ENCODE measurements around the gene WLS.
A peak's percentile ranks its signal among the peaks of the same experiment; 100 is the strongest.

Gene WLS

GRCh38 chr1:68142036-68142435 lies 90.3 kb downstream of the WLS start:
- no peak for DNase-seq (ENCODE audit: extremely low read depth in 1 of 2, low read depth in 1 of 2)

- no peak for DNase-seq (ENCODE audit: extremely low read depth in 1 of 2, low read depth in 1 of 2)
Measured at GRCh38 chr1:68141071-68142021, 91.0 kb downstream of the WLS start.

GRCh38 chr1:68140536-68140935 lies 91.8 kb downstream of the WLS start:
- no peak for DNase-seq (ENCODE audit: extremely low read depth in 1 of 2, low read depth in 1 of 2)

- DNase-seq (ENCODE audit: extremely low read depth in 1 of 2, low read depth in 1 of 2) = no peak
Measured at GRCh38 chr1:68136187-68136586, 96.1 kb downstream of the WLS start.

GRCh38 chr1:68132426-68133130 lies 99.7 kb downstream of the WLS start:
- DNase-seq (ENCODE audit: extremely low read depth in 1 of 2, low read depth in 1 of 2) = no peak

GRCh38 chr1:68131261-68131660 lies 101.1 kb downstream of the WLS start:
- no peak for DNase-seq (ENCODE audit: extremely low read depth in 1 of 2, low read depth in 1 of 2)

- no peak for DNase-seq (ENCODE audit: extremely low read depth in 1 of 2, low read depth in 1 of 2)
Measured at GRCh38 chr1:68129536-68130250, 102.6 kb downstream of the WLS start.

GRCh38 chr1:68128820-68129219 lies 103.5 kb downstream of the WLS start:
- DNase-seq (ENCODE audit: extremely low read depth in 1 of 2, low read depth in 1 of 2) = no peak

- DNase-seq (ENCODE audit: extremely low read depth in 1 of 2, low read depth in 1 of 2) = no peak
Measured at GRCh38 chr1:68128157-68128556, 104.2 kb downstream of the WLS start.

- DNase-seq (ENCODE audit: extremely low read depth in 1 of 2, low read depth in 1 of 2) = no peak
Measured at GRCh38 chr1:68121536-68121935, 110.8 kb downstream of the WLS start.

GRCh38 chr1:68120136-68120791 lies 112.1 kb downstream of the WLS start:
- DNase-seq (ENCODE audit: extremely low read depth in 1 of 2, low read depth in 1 of 2) = no peak

GRCh38 chr1:68119445-68119844 lies 112.9 kb downstream of the WLS start:
- DNase-seq (ENCODE audit: extremely low read depth in 1 of 2, low read depth in 1 of 2) = no peak

GRCh38 chr1:68117416-68117815 lies 114.9 kb downstream of the WLS start:
- no peak for DNase-seq (ENCODE audit: extremely low read depth in 1 of 2, low read depth in 1 of 2)

- DNase-seq (ENCODE audit: extremely low read depth in 1 of 2, low read depth in 1 of 2) = peak in 1 of 2 donors; percentile 11
Measured at GRCh38 chr1:68116643-68117235, 115.6 kb downstream of the WLS start.

- no peak for DNase-seq (ENCODE audit: extremely low read depth in 1 of 2, low read depth in 1 of 2)
Measured at GRCh38 chr1:68115308-68115707, 117.0 kb downstream of the WLS start.

- no peak for DNase-seq (ENCODE audit: extremely low read depth in 1 of 2, low read depth in 1 of 2)
Measured at GRCh38 chr1:68113966-68114365, 118.4 kb downstream of the WLS start.

- no peak for DNase-seq (ENCODE audit: extremely low read depth in 1 of 2, low read depth in 1 of 2)
Measured at GRCh38 chr1:68112835-68113243, 119.5 kb downstream of the WLS start.

- DNase-seq (ENCODE audit: extremely low read depth in 1 of 2, low read depth in 1 of 2) = no peak
Measured at GRCh38 chr1:68111519-68112436, 120.5 kb downstream of the WLS start.

GRCh38 chr1:68107771-68108170 lies 124.6 kb downstream of the WLS start:
- DNase-seq (ENCODE audit: extremely low read depth in 1 of 2, low read depth in 1 of 2) = no peak

Data from stimulated activated CD8-positive, alpha-beta memory T cell treated with anti-CD3 and anti-CD28 coated beads, Interleukin-7, amount 100 ng/mL, for 48 hours (primary cell).